ENCODE results near the gene ECPAS.
"Not testable (repeated sequence)": the region's sequence is repeated elsewhere in the genome, so short reads cannot be mapped to it uniquely, and the experiment has no call there.

Gene ECPAS

GRCh38 chr9:111474385-111474784, 9.8 kb downstream of the ECPAS start:
- DNase-seq: no peak

- DNase-seq: no peak
These were observed 16.3 kb downstream of the ECPAS start for GRCh38 chr9:111467778-111468367.

- DNase-seq: no peak
These were observed 21.1 kb downstream of the ECPAS start for GRCh38 chr9:111463048-111463447.

GRCh38 chr9:111458139-111459009, 25.8 kb downstream of the ECPAS start:
- DNase-seq: no peak

- DNase-seq: no peak
These were observed 27.7 kb downstream of the ECPAS start for GRCh38 chr9:111456529-111456928.

GRCh38 chr9:111455638-111456037, 28.5 kb downstream of the ECPAS start:
- no peak for DNase-seq

- no peak for DNase-seq
These were observed 29.4 kb downstream of the ECPAS start for GRCh38 chr9:111454751-111455150.

- DNase-seq: no peak
These were observed 32.6 kb downstream of the ECPAS start for GRCh38 chr9:111451570-111451969.

- DNase-seq: no peak
These were observed 34.1 kb downstream of the ECPAS start for GRCh38 chr9:111450124-111450523.

GRCh38 chr9:111449705-111450104, 34.5 kb downstream of the ECPAS start:
- no peak for DNase-seq

GRCh38 chr9:111445799-111446198, 38.4 kb downstream of the ECPAS start:
- DNase-seq: not testable (repeated sequence)

- no peak for DNase-seq
These were observed 40.7 kb downstream of the ECPAS start for GRCh38 chr9:111443454-111443853.

GRCh38 chr9:111442360-111443027, 41.7 kb downstream of the ECPAS start:
- DNase-seq: no peak

- no peak for DNase-seq
These were observed 44.0 kb downstream of the ECPAS start for GRCh38 chr9:111440226-111440625.

- no peak for DNase-seq
These were observed 45.5 kb downstream of the ECPAS start for GRCh38 chr9:111438541-111439235.

GRCh38 chr9:111436571-111436970, 47.6 kb downstream of the ECPAS start:
- no peak for DNase-seq

GRCh38 chr9:111433082-111433481, 51.1 kb downstream of the ECPAS start:
- no peak for DNase-seq

GRCh38 chr9:111431684-111432083, 52.5 kb downstream of the ECPAS start:
- no peak for DNase-seq

- DNase-seq: no peak
These were observed 55.0 kb downstream of the ECPAS start for GRCh38 chr9:111429175-111429574.

GRCh38 chr9:111427186-111427585, 57.0 kb downstream of the ECPAS start:
- DNase-seq: no peak

- DNase-seq: no peak
These were observed 60.8 kb downstream of the ECPAS start for GRCh38 chr9:111423389-111423788.

GRCh38 chr9:111414406-111414805, 69.8 kb downstream of the ECPAS start:
- no peak for DNase-seq

- DNase-seq: no peak
These were observed 70.2 kb downstream of the ECPAS start for GRCh38 chr9:111413996-111414395.
